ENCODE results near the gene RASSF1. TPM values are rescaled to one million over a fixed set of nuclear protein-coding genes. Genes with fewer than 3 reads are reported as not detected.

Gene RASSF1
- total and polyA plus RNA-seq, 2 of the 13 experiments (the other 11 are each of a cell fraction or from before 2014, with no cell fraction given) = 10.2 to 27.5 TPM

DNA sequence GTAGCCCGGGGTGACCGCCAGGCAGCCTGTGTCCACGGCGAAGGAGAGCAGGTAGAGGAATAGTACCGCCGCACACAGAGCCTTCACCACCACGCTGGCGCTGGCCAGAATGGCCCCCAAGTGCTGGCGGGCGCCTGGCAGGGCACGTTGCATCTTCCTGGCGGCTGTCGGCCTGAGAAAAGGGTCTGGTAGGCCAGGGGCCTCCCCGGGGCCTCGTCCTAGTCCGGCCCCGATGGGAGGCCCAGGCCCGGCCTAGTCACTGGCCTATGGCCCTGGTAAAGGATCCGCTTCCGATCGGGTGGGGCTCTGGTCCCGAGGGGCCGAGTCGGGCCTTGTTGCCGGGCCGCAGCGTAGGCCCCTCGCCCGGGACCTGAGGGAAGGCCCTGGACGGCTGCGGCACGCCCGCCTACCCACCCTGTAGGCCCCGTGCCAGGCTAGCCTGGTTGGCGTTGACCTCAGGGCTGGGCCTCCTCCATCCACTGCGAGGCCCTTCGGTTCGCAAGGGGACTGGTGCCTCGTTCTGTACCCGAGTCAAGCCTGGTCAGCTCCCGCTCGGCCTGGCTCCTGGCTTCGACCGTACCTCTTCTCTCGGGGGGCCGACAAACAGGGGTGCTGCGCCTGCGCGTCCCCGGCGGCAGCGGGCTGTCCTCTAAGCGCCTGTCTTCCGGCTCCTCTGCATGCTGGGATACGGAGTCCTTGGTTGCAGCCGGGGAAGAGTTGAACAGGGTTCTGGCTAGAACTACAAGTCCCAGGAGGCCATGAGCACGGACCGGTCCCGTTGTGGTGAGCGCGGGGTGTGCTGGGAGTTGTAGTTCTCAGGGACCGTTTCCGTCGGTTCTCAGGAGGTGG is 18.5 kb upstream of the RASSF1 start, which contains the start of gene TMEM115 (continued):
- TF ChIP-seq, protein P1, sequence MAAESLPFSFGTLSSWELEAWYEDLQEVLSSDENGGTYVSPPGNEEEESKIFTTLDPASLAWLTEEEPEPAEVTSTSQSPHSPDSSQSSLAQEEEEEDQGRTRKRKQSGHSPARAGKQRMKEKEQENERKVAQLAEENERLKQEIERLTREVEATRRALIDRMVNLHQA (CRISPR knock-in tag; IDR thresholded peaks at IDR 0.05) = no peak
- TF ChIP-seq ZNF484 (CRISPR knock-in tag; IDR thresholded peaks at IDR 0.05; ENCODE audit: borderline replicate concordance, low read depth) (no peak), ZNF773 (CRISPR knock-in tag; IDR thresholded peaks at IDR 0.05; ENCODE audit: borderline replicate concordance) (peak; percentile 86; the same call in 1 of the 2 replicates), MED13 (CRISPR knock-in tag; IDR thresholded peaks at IDR 0.05) (no peak), HOXD1 (CRISPR knock-in tag; IDR thresholded peaks at IDR 0.05) (no peak; the same call in 1 of the 2 replicates), GATAD1 (CRISPR knock-in tag; IDR thresholded peaks at IDR 0.05) (peak; percentile 89), PHB2 (IDR thresholded peaks at IDR 0.05; ENCODE audit: partially characterized antibody) (no peak), ZNF782 (CRISPR knock-in tag; IDR thresholded peaks at IDR 0.05; ENCODE audit: borderline replicate concordance) (peak; percentile 77), ZNF264 (CRISPR knock-in tag; IDR thresholded peaks at IDR 0.05) (peak; percentile 33; the same call in 1 of the 2 replicates), CENPX (CRISPR knock-in tag; IDR thresholded peaks at IDR 0.05) (no peak), CC2D1A (CRISPR knock-in tag; IDR thresholded peaks at IDR 0.05) (peak; percentile 27; the same call in 1 of the 2 replicates), ZNF501 (CRISPR knock-in tag; IDR thresholded peaks at IDR 0.05) (peak; percentile 83; the same call in 1 of the 2 replicates)
- TF ChIP-seq, protein P2, sequence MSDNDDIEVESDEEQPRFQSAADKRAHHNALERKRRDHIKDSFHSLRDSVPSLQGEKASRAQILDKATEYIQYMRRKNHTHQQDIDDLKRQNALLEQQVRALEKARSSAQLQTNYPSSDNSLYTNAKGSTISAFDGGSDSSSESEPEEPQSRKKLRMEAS (IDR thresholded peaks at IDR 0.05) = peak; percentile 78
- TF ChIP-seq, protein P3, sequence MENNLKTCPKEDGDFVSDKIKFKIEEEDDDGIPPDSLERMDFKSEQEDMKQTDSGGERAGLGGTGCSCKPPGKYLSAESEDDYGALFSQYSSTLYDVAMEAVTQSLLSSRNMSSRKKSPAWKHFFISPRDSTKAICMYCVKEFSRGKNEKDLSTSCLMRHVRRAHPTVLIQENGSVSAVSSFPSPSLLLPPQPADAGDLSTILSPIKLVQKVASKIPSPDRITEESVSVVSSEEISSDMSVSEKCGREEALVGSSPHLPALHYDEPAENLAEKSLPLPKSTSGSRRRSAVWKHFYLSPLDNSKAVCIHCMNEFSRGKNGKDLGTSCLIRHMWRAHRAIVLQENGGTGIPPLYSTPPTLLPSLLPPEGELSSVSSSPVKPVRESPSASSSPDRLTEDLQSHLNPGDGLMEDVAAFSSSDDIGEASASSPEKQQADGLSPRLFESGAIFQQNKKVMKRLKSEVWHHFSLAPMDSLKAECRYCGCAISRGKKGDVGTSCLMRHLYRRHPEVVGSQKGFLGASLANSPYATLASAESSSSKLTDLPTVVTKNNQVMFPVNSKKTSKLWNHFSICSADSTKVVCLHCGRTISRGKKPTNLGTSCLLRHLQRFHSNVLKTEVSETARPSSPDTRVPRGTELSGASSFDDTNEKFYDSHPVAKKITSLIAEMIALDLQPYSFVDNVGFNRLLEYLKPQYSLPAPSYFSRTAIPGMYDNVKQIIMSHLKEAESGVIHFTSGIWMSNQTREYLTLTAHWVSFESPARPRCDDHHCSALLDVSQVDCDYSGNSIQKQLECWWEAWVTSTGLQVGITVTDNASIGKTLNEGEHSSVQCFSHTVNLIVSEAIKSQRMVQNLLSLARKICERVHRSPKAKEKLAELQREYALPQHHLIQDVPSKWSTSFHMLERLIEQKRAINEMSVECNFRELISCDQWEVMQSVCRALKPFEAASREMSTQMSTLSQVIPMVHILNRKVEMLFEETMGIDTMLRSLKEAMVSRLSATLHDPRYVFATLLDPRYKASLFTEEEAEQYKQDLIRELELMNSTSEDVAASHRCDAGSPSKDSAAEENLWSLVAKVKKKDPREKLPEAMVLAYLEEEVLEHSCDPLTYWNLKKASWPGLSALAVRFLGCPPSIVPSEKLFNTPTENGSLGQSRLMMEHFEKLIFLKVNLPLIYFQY (CRISPR knock-in tag; IDR thresholded peaks at IDR 0.05; ENCODE audit: borderline replicate concordance) = peak; percentile 53; the same call in 1 of the 2 replicates
- TF ChIP-seq, protein P4, sequence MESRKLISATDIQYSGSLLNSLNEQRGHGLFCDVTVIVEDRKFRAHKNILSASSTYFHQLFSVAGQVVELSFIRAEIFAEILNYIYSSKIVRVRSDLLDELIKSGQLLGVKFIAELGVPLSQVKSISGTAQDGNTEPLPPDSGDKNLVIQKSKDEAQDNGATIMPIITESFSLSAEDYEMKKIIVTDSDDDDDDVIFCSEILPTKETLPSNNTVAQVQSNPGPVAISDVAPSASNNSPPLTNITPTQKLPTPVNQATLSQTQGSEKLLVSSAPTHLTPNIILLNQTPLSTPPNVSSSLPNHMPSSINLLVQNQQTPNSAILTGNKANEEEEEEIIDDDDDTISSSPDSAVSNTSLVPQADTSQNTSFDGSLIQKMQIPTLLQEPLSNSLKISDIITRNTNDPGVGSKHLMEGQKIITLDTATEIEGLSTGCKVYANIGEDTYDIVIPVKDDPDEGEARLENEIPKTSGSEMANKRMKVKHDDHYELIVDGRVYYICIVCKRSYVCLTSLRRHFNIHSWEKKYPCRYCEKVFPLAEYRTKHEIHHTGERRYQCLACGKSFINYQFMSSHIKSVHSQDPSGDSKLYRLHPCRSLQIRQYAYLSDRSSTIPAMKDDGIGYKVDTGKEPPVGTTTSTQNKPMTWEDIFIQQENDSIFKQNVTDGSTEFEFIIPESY (CRISPR knock-in tag; IDR thresholded peaks at IDR 0.05) = no peak
- TF ChIP-seq, protein P5, sequence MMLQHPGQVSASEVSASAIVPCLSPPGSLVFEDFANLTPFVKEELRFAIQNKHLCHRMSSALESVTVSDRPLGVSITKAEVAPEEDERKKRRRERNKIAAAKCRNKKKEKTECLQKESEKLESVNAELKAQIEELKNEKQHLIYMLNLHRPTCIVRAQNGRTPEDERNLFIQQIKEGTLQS (CRISPR knock-in tag; IDR thresholded peaks at IDR 0.05) = 0 out of 2 replicates have a peak, but pooled peaks have one; percentile 21
- TF ChIP-seq, protein P6, sequence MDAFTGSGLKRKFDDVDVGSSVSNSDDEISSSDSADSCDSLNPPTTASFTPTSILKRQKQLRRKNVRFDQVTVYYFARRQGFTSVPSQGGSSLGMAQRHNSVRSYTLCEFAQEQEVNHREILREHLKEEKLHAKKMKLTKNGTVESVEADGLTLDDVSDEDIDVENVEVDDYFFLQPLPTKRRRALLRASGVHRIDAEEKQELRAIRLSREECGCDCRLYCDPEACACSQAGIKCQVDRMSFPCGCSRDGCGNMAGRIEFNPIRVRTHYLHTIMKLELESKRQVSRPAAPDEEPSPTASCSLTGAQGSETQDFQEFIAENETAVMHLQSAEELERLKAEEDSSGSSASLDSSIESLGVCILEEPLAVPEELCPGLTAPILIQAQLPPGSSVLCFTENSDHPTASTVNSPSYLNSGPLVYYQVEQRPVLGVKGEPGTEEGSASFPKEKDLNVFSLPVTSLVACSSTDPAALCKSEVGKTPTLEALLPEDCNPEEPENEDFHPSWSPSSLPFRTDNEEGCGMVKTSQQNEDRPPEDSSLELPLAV (CRISPR knock-in tag; conservative IDR thresholded peaks at IDR 0.05; ENCODE audit: low read depth) = no peak
